Activated CD4-positive, CD25-positive, alpha-beta regulatory T cell treated with anti-CD3 and anti-CD28 coated beads, Interleukin-2, amount 50 U/mL, for 16 hours (primary cell): ENCODE measurements around the gene CYBA.

Experiments
- DNase-seq: peaks from one replicate; pipeline ENCODE4 v3.0.0-alpha.2; 2020; ENCODE audit warnings: low read depth, low spot score

Gene CYBA

DNA sequence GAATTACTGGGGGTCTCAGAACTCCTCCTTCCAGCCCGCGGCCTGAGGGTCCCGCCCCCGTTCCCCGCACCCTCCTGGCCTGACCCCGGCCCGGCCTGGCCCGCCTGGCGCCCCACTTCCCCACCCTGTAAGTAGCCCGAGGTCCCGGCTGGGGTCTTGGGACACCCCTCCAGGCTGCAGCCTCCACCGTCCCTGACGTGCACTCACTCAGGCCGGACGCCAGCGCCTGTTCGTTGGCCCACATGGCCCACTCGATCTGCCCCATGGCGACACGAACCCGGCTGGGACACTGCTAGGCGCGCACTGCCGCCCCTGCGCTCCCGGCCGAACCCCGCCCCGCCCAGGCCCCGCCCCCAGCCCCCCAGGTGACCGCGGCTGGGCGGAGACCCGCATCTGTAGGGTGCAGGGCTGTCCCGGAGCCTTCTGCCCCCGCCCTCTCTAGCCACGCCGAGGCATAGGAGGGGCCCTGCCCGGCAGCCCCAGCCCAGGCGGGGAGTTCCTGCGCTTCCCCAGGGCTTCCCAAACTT lies at the start of gene CYBA:
TSS of gene CYBA (minus strand) at position 305 of the 527 bp plus-strand sequence. CDS start at position 265, 40 bp downstream.
- peak; percentile 48 for DNase-seq

DNA sequence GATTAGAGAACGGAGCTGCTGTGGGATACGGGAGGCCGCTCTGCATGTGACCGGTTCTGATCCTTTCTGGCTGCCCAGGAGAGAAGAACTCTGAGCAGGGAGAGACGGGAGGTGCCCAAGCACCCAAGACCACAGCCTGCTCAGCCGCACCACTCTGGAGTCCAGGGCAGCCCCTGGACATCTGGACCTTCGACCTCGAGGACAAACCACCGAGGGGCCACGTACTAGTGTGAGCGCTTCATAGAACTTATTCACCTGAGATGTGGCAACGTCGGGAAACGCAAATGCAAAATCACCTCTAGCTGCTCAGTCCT lies 49.4 kb upstream of the CYBA start:
- DNase-seq, result no peak

GRCh38 chr16:88699180-88699579 lies 48.3 kb upstream of the CYBA start:
- no peak for DNase-seq

DNA sequence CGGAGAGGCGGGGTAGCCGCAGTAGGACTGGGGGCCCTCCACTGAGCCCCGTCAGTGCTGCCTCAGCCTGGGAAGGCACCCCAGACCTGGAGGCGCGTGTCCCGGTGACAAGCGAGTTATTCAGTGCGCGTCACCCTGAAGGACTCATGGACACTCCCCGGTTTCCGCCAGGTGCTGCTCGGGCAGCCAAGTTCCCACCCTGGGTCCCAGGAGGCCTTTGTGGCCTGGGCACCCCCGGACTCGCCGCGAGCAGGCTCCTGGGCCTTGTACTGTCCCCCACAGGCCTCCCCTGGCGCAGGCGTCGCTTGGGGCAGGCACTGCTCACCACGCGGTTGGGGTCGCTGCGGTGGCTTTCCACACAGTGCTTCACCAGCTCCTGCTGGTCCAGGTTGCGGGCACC lies 47.8 kb upstream of the CYBA start:
- no peak for DNase-seq

- DNase-seq, result no peak
Measured at GRCh38 chr16:88697831-88698615, 47.2 kb upstream of the CYBA start.

GRCh38 chr16:88697116-88697830 lies 46.4 kb upstream of the CYBA start:
- DNase-seq, result no peak

- no peak for DNase-seq
Measured at GRCh38 chr16:88696441-88696840, 45.6 kb upstream of the CYBA start.

GRCh38 chr16:88695753-88696152 lies 44.9 kb upstream of the CYBA start:
- DNase-seq, result no peak

GRCh38 chr16:88695218-88695617 lies 44.4 kb upstream of the CYBA start:
- DNase-seq, result no peak

- DNase-seq, result no peak
Measured at GRCh38 chr16:88694221-88695087, 43.6 kb upstream of the CYBA start.

- DNase-seq, result no peak
Measured at GRCh38 chr16:88693420-88694177, 42.7 kb upstream of the CYBA start.

GRCh38 chr16:88692861-88693260 lies 42.0 kb upstream of the CYBA start:
- DNase-seq, result no peak

GRCh38 chr16:88691924-88692560 lies 41.2 kb upstream of the CYBA start:
- DNase-seq, result no peak

DNA sequence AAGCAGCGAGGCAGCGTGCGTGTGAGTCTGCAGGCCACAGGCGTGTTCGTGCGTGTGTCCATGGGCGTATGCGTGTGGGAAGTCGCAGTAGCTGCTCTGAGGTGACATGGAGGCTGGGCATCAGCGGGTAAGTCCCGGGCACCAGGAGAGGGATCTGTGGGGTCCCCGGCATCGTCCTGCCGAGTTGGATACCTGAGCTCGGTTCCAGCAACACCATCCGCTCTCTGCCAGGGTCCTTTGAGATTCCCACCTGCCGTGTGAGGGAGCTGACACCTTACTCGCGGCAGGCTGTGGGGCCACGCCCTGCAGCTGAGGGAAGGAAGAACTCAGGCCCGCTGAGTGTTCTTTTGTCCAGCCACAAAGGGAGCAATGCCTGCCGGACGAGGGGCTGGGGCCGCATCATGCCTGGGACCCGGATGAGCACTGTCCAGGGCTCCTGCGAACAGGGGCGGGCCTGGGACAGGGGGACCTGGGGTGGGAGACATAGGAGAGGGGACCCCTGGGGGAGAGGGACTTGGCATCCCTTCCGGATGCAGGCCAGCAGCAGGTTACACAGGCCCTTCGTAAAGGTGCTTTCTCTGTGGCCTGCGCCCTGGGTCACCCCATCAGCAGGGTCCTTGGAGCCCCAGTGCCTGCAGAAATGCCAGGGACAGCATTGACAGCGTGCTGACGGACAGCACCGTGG lies 40.4 kb upstream of the CYBA start:
- DNase-seq, result no peak

DNA sequence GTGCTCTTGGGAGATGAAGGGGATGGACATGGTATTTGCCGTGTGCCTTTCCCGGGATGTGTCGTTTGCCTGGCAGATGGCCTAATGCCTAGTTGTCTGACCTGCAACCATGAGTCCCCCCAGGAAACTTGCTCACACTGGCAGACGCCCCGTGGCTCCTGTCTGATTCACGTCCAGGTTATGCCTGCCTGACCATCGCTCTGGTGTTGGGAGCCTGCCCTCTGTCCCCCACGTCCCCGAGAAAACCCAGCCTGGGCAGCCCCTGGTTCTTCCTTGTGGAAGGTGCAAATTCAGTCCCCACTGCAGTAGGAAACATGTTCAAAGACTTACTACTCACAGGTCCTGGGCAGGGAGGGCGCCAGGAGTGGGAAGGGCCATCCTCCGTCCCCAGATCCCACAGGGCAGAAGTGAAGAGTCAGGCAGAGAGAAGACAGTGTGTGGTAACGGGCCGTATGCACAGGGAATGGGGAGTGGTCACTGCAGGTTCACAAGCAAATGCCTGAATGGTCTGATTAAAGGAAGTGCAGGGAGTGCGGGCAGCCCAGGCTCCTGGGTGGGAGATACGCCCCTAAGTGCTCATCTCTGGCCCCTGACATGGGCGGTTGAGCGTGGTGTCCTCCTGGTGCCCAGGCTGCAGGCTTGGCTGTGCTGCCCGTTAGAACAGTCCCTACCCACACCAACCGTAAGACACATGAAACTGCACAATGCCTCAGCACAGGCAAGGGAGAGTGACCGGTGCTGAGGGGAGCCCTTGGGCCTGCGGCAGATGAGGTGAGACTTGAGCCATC lies 39.7 kb upstream of the CYBA start:
- DNase-seq, result no peak

- DNase-seq, result no peak
Measured at GRCh38 chr16:88688013-88688778, 37.3 kb upstream of the CYBA start.

DNA sequence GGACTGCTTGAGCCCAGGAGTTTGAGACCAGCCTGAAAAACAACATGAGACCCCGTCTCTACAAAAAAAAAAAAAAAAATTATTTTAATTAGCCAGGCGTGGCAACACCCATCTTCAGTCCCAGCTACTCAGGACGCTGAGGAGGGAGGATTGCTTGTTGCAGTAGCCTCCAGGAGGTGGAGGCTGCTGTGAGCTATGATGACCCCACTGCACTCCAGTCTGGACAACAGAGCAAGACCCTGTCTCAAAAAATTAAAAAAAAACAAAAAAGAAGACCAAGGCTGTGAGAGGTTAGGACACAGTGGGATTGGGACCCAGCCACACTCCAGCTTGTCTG lies 36.8 kb upstream of the CYBA start:
- DNase-seq, result no peak

DNA sequence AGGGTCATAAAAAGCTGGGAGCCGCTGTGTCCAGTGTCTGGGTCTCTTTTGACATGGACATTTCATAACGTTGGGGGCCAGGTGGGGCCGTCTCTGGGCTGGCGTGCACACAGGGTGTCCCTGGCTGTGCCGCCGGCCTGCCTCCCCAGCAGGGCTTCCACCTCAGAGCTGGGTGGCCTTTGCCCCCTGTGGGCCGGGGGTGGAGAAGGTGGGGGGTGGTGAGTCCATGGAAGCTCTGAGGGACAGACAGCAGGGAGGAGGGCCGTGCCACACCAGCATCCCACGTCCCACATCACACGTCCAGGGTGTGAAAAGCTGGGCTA lies 36.4 kb upstream of the CYBA start:
- DNase-seq, result no peak
